ENCODE data around the gene RYR2.
"Not testable (repeated sequence)": the region's sequence is repeated elsewhere in the genome, so short reads cannot be mapped to it uniquely, and the experiment has no call there.

The RYR2 gene

GRCh38 chr1:237371477-237371876, 329.5 kb downstream of the RYR2 start:
- DNase-seq = not testable (repeated sequence)

DNA sequence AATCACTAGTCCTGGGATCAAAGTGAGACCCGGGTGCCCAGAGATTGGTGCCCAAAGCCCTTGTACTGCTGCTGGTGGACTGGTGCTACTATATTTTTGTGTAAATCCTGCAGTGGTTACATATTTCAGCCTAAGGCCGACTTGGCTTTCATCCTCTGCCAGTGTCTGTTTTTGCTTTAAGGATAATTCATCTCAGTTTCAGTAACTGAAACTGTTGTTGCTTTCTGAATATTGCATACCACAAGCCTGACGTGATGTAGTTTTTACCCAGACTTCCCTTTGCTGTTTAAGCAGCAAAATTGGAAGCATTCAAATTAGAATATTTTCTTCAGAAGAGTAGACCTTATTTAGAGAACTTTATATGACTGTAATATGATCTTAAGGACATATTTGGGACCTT, 341.8 kb downstream of the RYR2 start:
- DNase-seq = no peak

DNA sequence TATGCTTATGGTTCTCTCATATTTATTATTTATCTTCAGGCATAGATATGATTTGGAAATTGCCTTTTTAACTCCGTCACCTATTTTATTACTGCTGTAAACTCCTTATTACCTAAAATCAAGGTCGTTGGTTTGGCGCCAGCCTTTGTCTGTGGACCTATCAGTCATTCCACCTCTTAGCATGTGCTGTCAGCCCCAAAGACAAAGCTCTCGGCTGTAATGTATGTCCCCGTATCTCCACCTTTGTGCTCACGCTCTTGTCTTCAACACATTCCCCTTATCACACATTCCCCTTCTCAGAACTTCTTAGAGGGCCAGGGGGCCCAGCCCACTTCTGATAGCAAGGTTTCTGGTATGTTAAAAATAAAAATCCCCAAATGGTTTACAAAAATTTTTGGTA, 342.2 kb downstream of the RYR2 start:
- DNase-seq = no peak

- peak; percentile 23 to 43 for DNase-seq
Observed at GRCh38 chr1:237386362-237387143, 344.6 kb downstream of the RYR2 start.

- DNase-seq = peak; percentile 67 to 75
Observed at GRCh38 chr1:237387144-237387505, 345.1 kb downstream of the RYR2 start.

DNA sequence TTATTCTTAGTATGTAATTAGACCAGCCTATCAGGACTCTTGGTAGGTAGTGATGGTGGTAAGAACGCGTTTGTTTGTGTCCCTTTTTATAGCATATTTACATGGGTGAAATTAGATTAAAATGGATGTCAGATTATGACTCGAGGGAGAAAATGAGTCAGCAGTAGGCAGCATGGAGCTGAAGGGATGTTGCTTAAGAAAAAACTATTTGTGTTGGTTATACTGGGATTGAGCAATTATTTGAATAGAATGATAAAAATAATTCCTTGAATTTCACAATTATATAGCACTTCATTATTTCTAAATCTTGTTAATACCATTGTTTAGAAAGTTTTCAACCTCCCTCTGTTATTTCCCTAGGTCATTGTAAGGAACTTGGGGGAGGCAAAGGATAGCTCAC, 348.8 kb downstream of the RYR2 start:
- no peak for DNase-seq

DNA sequence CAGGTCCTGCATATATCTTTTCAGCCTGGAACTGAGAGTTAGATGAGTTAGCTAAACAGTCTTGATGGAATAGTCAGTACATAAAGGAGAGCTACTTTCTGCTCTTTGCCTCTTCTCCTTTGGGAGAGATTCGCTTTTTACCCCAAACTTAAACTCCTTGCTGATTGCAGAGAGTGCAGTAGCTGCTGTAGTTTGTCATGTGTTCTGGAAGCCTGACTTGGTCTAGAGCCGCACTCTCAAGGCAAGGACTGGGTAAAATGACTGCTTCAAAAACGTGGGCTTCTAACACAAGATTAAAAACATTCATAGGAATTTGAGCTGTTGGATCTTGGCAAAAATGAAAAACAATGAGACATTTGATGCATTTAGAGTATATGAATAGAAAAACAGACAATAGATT, 351.6 kb downstream of the RYR2 start:
- no peak for DNase-seq

GRCh38 chr1:237394281-237394680, 352.3 kb downstream of the RYR2 start:
- DNase-seq = no peak

GRCh38 chr1:237396426-237396825, 354.4 kb downstream of the RYR2 start:
- DNase-seq = no peak

- no peak for DNase-seq
Observed at GRCh38 chr1:237398751-237399150, 356.8 kb downstream of the RYR2 start.

GRCh38 chr1:237405912-237406311, 363.9 kb downstream of the RYR2 start:
- no peak for DNase-seq

DNA sequence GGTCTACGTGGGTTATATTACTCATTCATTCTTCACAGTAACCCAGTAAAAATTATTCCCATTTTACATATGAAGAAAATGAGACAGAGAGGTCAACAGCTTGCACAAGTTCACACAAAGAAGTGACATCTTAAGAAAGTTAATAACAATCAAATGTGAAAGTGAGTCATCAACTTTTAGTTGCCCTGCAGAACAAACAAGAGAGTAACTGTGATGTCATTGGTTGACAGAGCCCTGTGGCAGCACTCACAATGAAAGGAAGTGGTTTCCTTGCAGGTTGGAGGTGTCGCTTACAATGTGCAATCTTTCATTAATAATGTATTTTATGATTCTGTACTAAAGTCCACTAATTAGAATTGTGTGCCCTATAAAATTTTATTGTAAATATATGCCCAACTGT, 369.6 kb downstream of the RYR2 start:
- DNase-seq = no peak

DNA sequence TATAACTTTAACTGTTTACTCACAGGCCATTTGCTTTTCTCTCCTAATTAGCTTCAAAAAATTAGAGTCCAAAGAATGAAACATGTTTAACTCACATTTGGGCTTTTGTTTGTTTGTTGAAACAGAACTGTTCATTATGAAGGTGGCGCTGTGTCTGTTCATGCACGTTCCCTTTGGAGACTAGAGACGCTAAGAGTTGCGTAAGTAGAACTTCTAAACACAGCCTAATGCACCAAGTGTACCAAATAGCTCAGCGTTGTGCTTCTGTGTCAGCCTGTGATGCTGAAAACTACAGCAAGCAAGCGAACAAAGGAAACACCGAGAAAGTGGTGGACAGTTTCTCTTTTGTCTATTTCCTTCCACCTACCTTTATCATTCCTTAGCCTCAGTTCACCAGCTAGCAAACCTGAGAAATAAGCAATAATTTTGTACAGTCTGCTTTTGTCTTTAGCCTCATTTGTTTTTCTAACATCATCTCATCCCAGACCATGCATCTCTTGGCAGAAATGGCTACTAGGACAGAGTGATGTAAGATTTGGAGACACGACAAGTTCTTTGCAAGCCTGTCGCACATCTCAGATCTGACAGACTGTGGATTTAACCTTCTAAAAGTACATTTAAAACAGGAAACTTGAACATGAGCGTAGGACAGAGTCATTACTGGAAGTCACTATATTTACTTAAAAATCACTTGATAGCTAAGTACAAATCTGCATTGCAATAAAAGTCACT, 375.1 kb downstream of the RYR2 start:
- DNase-seq = no peak

DNA sequence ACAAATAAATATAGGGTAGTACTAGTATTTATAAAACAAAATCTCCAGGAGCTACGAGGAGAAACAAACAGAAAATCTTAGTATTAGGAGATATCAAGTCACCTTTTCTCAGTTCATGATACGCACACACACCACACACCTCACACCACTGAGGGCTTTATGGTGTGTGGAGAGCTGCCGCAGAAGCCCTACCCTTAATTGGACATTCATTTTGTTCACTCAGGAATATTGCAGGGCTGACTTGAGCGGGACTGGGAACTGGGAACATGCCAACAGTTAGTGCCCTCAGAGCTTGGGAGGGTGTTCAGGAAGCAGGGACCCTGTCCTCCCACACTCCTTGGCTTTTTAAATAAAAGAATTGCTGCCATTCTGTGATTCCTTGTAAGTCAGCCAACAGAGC, 386.8 kb downstream of the RYR2 start:
- DNase-seq = no peak

- peak; percentile 2 for DNase-seq
Observed at GRCh38 chr1:237429252-237429651, 387.3 kb downstream of the RYR2 start.

DNA sequence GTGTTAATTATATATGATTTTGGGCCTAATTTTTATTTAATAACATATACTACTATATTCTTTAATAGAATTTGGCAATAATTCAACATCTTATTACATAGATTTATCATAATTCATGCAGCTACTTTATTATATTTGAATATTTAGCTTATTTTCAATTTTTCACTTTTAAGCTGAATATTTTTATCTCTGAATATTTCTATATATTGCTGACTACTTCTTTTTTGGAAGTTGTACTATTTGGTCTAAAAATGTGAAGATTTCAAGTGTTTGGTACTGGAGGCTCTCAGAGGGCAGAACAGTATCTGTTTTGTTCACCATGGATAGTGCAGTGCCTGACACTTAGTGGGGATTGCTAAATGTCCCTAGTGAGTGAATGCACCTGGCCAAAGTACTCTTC, 389.5 kb downstream of the RYR2 start:
- no peak for DNase-seq

- DNase-seq = no peak
Observed at GRCh38 chr1:237440346-237440745, 398.4 kb downstream of the RYR2 start.

DNA sequence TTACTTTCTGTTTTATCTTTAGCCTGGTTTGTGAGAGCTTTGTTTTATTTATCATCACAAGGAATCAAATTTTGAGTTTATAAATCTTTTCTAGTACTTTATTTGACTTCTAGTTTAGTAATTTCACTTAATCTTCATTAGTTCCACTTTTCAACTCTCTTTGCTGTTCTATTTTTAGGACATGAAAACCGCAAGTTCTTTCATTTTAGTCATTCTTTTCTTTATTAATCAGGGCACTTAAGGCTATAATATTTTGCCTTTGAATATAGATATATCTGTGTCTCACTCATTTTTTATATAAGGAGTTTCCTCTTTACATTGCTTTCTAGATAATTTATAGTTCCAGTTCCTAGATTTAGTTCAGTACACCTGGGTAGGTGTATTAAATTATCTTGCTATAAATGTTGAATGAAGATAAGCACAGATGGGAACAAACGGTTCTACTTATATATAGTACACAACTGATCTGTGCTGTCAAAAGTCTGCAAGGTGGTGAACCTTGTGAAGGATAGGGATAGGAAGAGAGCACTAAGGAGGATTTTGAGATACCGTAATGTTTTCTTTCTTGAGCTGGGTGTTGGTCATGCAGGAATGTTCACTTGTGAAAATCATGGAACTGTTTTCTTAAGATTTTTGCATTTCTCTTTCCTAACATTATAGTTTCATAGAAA, 402.3 kb downstream of the RYR2 start:
- DNase-seq = no peak

DNA sequence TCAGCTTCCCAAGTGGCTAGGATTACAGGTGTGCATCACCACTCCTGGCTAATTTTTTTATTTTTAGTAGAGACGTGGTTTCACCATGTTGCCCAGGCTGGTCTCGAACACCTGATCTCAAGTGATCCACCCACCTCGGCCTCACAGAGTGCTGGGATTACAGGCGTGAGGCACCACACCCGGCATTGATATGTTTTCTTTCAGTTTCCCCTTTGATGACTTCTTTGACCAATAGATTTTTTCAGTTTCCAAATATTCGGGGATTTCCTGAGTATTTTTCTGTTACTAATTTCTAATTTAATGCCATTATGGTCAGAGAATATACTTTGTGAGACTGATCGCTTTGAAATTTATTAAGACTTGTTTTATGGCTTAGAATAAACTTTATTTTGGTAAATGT, 406.1 kb downstream of the RYR2 start:
- no peak for DNase-seq

DNA sequence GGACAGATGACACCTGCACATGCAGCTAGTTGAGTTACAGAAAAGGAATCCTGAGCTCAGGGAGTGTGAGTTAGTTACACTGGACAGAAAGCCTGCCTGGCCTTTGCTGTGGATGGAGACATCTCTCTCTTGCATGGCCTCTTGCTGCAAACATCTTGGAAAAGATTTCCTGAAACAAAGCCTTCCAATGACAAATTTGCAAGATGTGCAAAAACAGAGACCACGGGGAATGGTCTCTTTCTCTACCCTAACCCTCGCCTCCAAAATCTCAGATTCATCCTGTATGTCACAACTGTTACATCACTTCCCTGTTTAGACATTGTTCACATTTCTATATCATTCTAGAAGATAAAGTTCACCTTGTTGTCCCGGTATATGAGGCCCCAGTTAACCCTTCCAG, 415.6 kb downstream of the RYR2 start:
- no peak for DNase-seq

GRCh38 chr1:237467320-237467719, 425.3 kb downstream of the RYR2 start:
- DNase-seq = no peak

- peak; percentile 14 to 51 for DNase-seq
Observed at GRCh38 chr1:237470712-237471338, 428.8 kb downstream of the RYR2 start.

DNA sequence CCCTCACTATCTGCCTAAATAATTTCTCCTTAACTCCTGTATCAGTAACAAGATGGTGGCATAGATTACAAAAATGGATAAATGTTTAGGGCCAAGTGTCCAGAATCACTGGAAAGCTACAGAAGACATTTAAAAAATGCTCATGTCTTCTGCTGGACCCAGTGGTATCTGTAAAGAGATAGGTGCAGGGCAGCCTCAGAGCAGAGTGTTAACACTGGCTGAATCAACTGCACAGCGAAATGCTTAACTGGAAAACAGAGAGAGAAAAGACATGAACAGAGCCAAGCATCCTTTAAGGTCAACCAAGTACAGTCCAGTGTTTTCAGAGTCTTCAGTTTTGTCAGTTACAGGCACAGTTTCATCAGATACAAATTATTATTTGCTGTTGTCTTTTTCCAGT, 429.4 kb downstream of the RYR2 start:
- DNase-seq = no peak

- DNase-seq = no peak
Observed at GRCh38 chr1:237471956-237472355, 430.0 kb downstream of the RYR2 start.
